SH-SY5Y (cell line): Measurements from ENCODE around the gene YAF2.

ENCODE experiments used
- GATA2 ChIP-seq: IDR thresholded peaks from 2 replicates; pipeline ENCODE4 v1.6.1; 2011; ENCODE audit warnings: mild to moderate bottlenecking, low read depth, low read length
- GATA3 ChIP-seq: IDR thresholded peaks from 2 replicates; pipeline ENCODE4 v1.6.1; 2011; ENCODE audit warnings: low read depth, mild to moderate bottlenecking, low read length, moderate library complexity

DNA sequence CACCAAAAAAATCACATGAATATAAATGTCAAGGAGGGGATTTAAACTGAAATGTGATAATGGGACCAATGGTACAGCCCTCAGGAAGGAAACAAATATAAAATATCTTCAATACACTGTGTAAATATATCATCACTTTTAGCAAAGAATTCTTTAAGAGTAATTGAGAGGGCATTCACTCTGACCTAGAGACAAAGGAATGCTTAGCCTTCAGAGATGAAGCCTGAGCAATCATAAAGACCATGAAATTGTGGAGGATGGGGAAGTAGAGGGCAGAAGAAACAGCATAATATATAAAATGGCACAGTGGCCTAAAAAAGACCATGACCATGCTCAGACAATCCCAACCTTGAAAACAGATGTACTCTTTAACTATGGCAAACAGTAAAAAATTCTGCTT, 20.4 kb downstream of the YAF2 start:
- TF ChIP-seq GATA2 (no peak), GATA3 (no peak)
